ENCODE results near the gene A4GNT.

GRCh38 chr3:138124706-138125355 lies 7.4 kb downstream of the A4GNT start:
- no peak for TF ChIP-seq GATA2 (IDR thresholded peaks at IDR 0.05; ENCODE audit: low read depth, low read length)
- TF ChIP-seq GATA3 (IDR thresholded peaks at IDR 0.05; ENCODE audit: low read depth, low read length) = no peak
